ENCODE measurements around the gene RBM42.

The RBM42 gene

GRCh38 chr19:35661995-35662340 is 33.1 kb downstream of the RBM42 start:
- Histone ChIP-seq H3K4me2 (ENCODE audit: low read depth, low read length, poor library complexity, severe bottlenecking) (no peak overlapping the region), H3K9me3 (ENCODE audit: insufficient read depth, low read depth, low read length) (no peaks in the 10 kb centered on the region), H4K20me1 (ENCODE audit: insufficient read depth, low read length, poor library complexity, severe bottlenecking) (no peaks in the 10 kb centered on the region), H3F3A (ENCODE audit: low read depth) (no peaks in the 10 kb centered on the region), H3K4me3 (ENCODE audit: low read length, poor library complexity, severe bottlenecking) (no peak overlapping the region), H2AFZ (ENCODE audit: low read length) (no peak overlapping the region), H3K36me3 (ENCODE audit: insufficient read depth, low read length) (peaks cover 8% of the 10 kb centered on the region; the same call in 1 of the 2 replicates), H3K79me2 (ENCODE audit: insufficient read depth, low read length) (no peaks in the 10 kb centered on the region), H3K4me1 (ENCODE audit: insufficient read depth, low read length, poor library complexity, severe bottlenecking) (no peaks in the 10 kb centered on the region), H3K27me3 (ENCODE audit: insufficient read depth, low read length, poor library complexity, severe bottlenecking) (no peaks in the 10 kb centered on the region), H3K9me2 (replicated peaks; ENCODE audit: low read depth, low read length) (no peaks in the 10 kb centered on the region), H3K9ac (ENCODE audit: low read depth, low read length, poor library complexity, severe bottlenecking) (no peak overlapping the region)
- no peak for TF ChIP-seq EZH2phosphoT487 (IDR thresholded peaks at IDR 0.05; ENCODE audit: borderline replicate concordance)
- TF ChIP-seq CTCF (conservative IDR thresholded peaks at IDR 0.05; ENCODE audit: low read length), result no peak

- Histone ChIP-seq H2AFZ (ENCODE audit: low read length) (no peak overlapping the region), H3K9me2 (replicated peaks; ENCODE audit: low read depth, low read length) (no peaks in the 10 kb centered on the region), H3K9me3 (ENCODE audit: insufficient read depth, low read depth, low read length) (no peaks in the 10 kb centered on the region), H3K79me2 (ENCODE audit: insufficient read depth, low read length) (no peaks in the 10 kb centered on the region), H3K4me1 (ENCODE audit: insufficient read depth, low read length, poor library complexity, severe bottlenecking) (no peaks in the 10 kb centered on the region), H3K36me3 (ENCODE audit: insufficient read depth, low read length) (no peaks in the 10 kb centered on the region), H3K27me3 (ENCODE audit: insufficient read depth, low read length, poor library complexity, severe bottlenecking) (no peaks in the 10 kb centered on the region), H3K9ac (ENCODE audit: low read depth, low read length, poor library complexity, severe bottlenecking) (no peak overlapping the region), H3K4me2 (ENCODE audit: low read depth, low read length, poor library complexity, severe bottlenecking) (no peak overlapping the region), H3K4me3 (ENCODE audit: low read length, poor library complexity, severe bottlenecking) (no peak overlapping the region), H4K20me1 (ENCODE audit: insufficient read depth, low read length, poor library complexity, severe bottlenecking) (no peaks in the 10 kb centered on the region), H3F3A (ENCODE audit: low read depth) (no peaks in the 10 kb centered on the region)
- TF ChIP-seq CTCF (conservative IDR thresholded peaks at IDR 0.05; ENCODE audit: low read length) (no peak), EZH2phosphoT487 (IDR thresholded peaks at IDR 0.05; ENCODE audit: borderline replicate concordance) (no peak)
These were observed 35.1 kb downstream of the RBM42 start for GRCh38 chr19:35663981-35664380.

GRCh38 chr19:35665157-35665556 is 36.3 kb downstream of the RBM42 start:
- Histone ChIP-seq H3F3A (ENCODE audit: low read depth) (no peaks in the 10 kb centered on the region), H3K4me2 (ENCODE audit: low read depth, low read length, poor library complexity, severe bottlenecking) (no peak overlapping the region), H2AFZ (ENCODE audit: low read length) (no peak overlapping the region), H3K9ac (ENCODE audit: low read depth, low read length, poor library complexity, severe bottlenecking) (no peak overlapping the region), H3K4me3 (ENCODE audit: low read length, poor library complexity, severe bottlenecking) (no peak overlapping the region), H3K9me2 (replicated peaks; ENCODE audit: low read depth, low read length) (no peaks in the 10 kb centered on the region), H3K9me3 (ENCODE audit: insufficient read depth, low read depth, low read length) (no peaks in the 10 kb centered on the region), H3K27me3 (ENCODE audit: insufficient read depth, low read length, poor library complexity, severe bottlenecking) (no peaks in the 10 kb centered on the region), H3K36me3 (ENCODE audit: insufficient read depth, low read length) (no peaks in the 10 kb centered on the region), H3K4me1 (ENCODE audit: insufficient read depth, low read length, poor library complexity, severe bottlenecking) (no peaks in the 10 kb centered on the region), H3K79me2 (ENCODE audit: insufficient read depth, low read length) (no peaks in the 10 kb centered on the region), H4K20me1 (ENCODE audit: insufficient read depth, low read length, poor library complexity, severe bottlenecking) (no peaks in the 10 kb centered on the region)
- TF ChIP-seq EZH2phosphoT487 (IDR thresholded peaks at IDR 0.05; ENCODE audit: borderline replicate concordance) (no peak), CTCF (conservative IDR thresholded peaks at IDR 0.05; ENCODE audit: low read length) (no peak)

All from Loucy (cell line).